Stimulated activated CD8-positive, alpha-beta memory T cell treated with anti-CD3 and anti-CD28 coated beads, Interleukin-15, amount 100 ng/mL, for 24 hours (primary cell): ENCODE data around the gene IL20RA.
"Not testable (repeated sequence)": the region's sequence is repeated elsewhere in the genome, so short reads cannot be mapped to it uniquely, and the experiment has no call there.

Experiments
- DNase-seq: peaks from one replicate; pipeline ENCODE4 v3.0.0-alpha.2; 2020; ENCODE audit warnings: low read depth

The IL20RA gene

GRCh38 chr6:137044366-137045221 is at the start of gene IL20RA:
Gene IL20RA, minus strand, starts transcription at chr6:137044965. Its CDS starts 237 bp downstream, at chr6:137044728.
- no peak for DNase-seq

GRCh38 chr6:137093183-137094069 is 48.7 kb upstream of the IL20RA start:
- DNase-seq: no peak

GRCh38 chr6:137092018-137092417 is 47.3 kb upstream of the IL20RA start:
- no peak for DNase-seq

- DNase-seq: no peak
Measured at GRCh38 chr6:137089305-137089704, 44.5 kb upstream of the IL20RA start.

GRCh38 chr6:137087902-137088301 is 43.1 kb upstream of the IL20RA start:
- no peak for DNase-seq

GRCh38 chr6:137086031-137086430 is 41.3 kb upstream of the IL20RA start:
- no peak for DNase-seq

GRCh38 chr6:137084865-137085617 is 40.3 kb upstream of the IL20RA start:
- no peak for DNase-seq

GRCh38 chr6:137084090-137084489 is 39.3 kb upstream of the IL20RA start:
- no peak for DNase-seq

- DNase-seq: no peak
Measured at GRCh38 chr6:137081997-137082396, 37.2 kb upstream of the IL20RA start.

GRCh38 chr6:137080711-137081110 is 35.9 kb upstream of the IL20RA start:
- no peak for DNase-seq

GRCh38 chr6:137076277-137077068 is 31.7 kb upstream of the IL20RA start:
- peak; percentile 3 for DNase-seq

- not testable (repeated sequence) for DNase-seq
Measured at GRCh38 chr6:137075790-137076189, 31.0 kb upstream of the IL20RA start.

- DNase-seq: no peak
Measured at GRCh38 chr6:137070303-137070702, 25.5 kb upstream of the IL20RA start.

- no peak for DNase-seq
Measured at GRCh38 chr6:137067399-137067798, 22.6 kb upstream of the IL20RA start.

- DNase-seq: no peak
Measured at GRCh38 chr6:137058037-137058436, 13.3 kb upstream of the IL20RA start.

GRCh38 chr6:137056121-137056880 is 11.5 kb upstream of the IL20RA start:
- no peak for DNase-seq

- DNase-seq: no peak
Measured at GRCh38 chr6:137051790-137052472, 7.2 kb upstream of the IL20RA start.

GRCh38 chr6:137049095-137049494 is 4.3 kb upstream of the IL20RA start:
- DNase-seq: no peak

- DNase-seq: no peak
Measured at GRCh38 chr6:137046871-137047412, 2.2 kb upstream of the IL20RA start.
